H1 (cell line): ENCODE data around the gene OPALIN.

Experiments used
- ASH2L ChIP-seq: fragments of 200-600, 300-600 bp; sonication (generic); IDR thresholded peaks from one replicate; pipeline ENCODE4 v1.7.1; 2017; ENCODE audit warnings: low read length
- GABPA ChIP-seq: IDR thresholded peaks from 2 replicates; pipeline ENCODE4 v1.6.1; 2011; ENCODE audit warnings: mild to moderate bottlenecking, low read length, moderate library complexity, borderline replicate concordance; ENCODE audit not compliant: insufficient read depth
- HDAC6 ChIP-seq: IDR thresholded peaks from one replicate; pipeline ENCODE4 v1.7.1; 2012; ENCODE audit warnings: low read depth, mild to moderate bottlenecking, inconsistent platforms, low read length, moderate library complexity
- PHF8 ChIP-seq: fragments of 200-600 bp; sonication (generic); conservative IDR thresholded peaks from 2 replicates; pipeline ENCODE4 v1.7.1; 2012; ENCODE audit warnings: low read depth, mild to moderate bottlenecking, inconsistent platforms, low read length, moderate library complexity
- TAF1 ChIP-seq: IDR thresholded peaks from 2 replicates; pipeline ENCODE4 v1.6.1; 2011; ENCODE audit warnings: mild to moderate bottlenecking, low read depth, low read length
- TF ChIP-seq, protein P1 (sequence below), 3 experiments: IDR thresholded peaks; 1 replicate in 2 of 3; 2 replicates in 1 of 3; pipeline versions ENCODE4 v1.5.1 to v1.6.1; 2011; ENCODE audit warnings: low read length in 3 of 3, mild to moderate bottlenecking in 3 of 3, inconsistent platforms in 2 of 3, low read depth in 1 of 3, moderate library complexity in 1 of 3; ENCODE audit not compliant: insufficient read depth in 1 of 3; ENCODE audit errors: control extremely low read depth in 1 of 3

DNA sequence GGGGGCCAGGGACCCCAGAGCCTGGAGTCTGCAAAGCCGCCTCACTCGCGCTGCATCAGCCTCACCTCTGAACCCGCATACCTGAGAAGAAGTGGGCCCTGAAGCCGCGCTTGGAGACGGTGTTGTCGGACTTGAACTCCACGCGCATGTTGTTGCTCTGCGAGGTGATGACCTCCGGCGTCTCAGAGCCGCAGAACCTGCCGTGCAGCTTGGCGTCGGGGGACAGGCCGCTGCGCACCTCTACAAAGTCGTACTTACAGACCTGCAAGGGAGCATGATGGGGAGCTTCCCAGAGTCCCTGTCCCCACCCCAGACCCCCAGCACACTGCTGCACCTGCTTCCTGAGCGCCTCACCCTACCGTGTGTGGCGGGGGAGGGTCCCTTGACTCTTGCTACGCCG is 25.7 kb upstream of the OPALIN start:
- TF ChIP-seq HDAC6 (no peak), GABPA (no peak), TAF1 (no peak), PHF8 (no peak), ASH2L (no peak)
- TF ChIP-seq, protein P1, sequence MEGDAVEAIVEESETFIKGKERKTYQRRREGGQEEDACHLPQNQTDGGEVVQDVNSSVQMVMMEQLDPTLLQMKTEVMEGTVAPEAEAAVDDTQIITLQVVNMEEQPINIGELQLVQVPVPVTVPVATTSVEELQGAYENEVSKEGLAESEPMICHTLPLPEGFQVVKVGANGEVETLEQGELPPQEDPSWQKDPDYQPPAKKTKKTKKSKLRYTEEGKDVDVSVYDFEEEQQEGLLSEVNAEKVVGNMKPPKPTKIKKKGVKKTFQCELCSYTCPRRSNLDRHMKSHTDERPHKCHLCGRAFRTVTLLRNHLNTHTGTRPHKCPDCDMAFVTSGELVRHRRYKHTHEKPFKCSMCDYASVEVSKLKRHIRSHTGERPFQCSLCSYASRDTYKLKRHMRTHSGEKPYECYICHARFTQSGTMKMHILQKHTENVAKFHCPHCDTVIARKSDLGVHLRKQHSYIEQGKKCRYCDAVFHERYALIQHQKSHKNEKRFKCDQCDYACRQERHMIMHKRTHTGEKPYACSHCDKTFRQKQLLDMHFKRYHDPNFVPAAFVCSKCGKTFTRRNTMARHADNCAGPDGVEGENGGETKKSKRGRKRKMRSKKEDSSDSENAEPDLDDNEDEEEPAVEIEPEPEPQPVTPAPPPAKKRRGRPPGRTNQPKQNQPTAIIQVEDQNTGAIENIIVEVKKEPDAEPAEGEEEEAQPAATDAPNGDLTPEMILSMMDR (IDR thresholded peaks at IDR 0.05; ENCODE audit: control extremely low read depth in 1 of 3, insufficient read depth in 1 of 3, low read depth in 1 of 3, low read length in 3 of 3), result no peak
